BE2C (cell line): Measurements from ENCODE around the gene RCVRN.
"Not testable (repeated sequence)": the region's sequence is repeated elsewhere in the genome, so short reads cannot be mapped to it uniquely, and the experiment has no call there.

Source experiments
- DNase-seq: peaks from one replicate; pipeline ENCODE4 v3.0.0-alpha.2; 2020
- H3K27me3 ChIP-seq: fragments of 250-450 bp; sonication (Bioruptor Pico); 2 replicates; pipeline ENCODE4 v1.5.1; 2020; ENCODE audit warnings: mild to moderate bottlenecking
- H3K36me3 ChIP-seq: fragments of 250-450 bp; sonication (Bioruptor Pico); 2 replicates; pipeline ENCODE4 v1.5.1; 2020; ENCODE audit warnings: mild to moderate bottlenecking
- H3K4me1 ChIP-seq: fragments of 250-450 bp; sonication (Bioruptor Pico); 2 replicates; pipeline ENCODE4 v1.5.1; 2020
- H3K4me3 ChIP-seq: 2 replicates; pipeline ENCODE4 v1.5.1; 2011; ENCODE audit warnings: low read depth, low read length
- H3K9me3 ChIP-seq: fragments of 250-450 bp; sonication (Bioruptor Pico); 2 replicates; pipeline ENCODE4 v1.5.1; 2020
- TF ChIP-seq, protein P1 (sequence below): IDR thresholded peaks from 2 replicates; pipeline ENCODE4 v1.5.1; 2012; ENCODE audit warnings: mild to moderate bottlenecking, low read depth, low read length

Gene RCVRN

DNA sequence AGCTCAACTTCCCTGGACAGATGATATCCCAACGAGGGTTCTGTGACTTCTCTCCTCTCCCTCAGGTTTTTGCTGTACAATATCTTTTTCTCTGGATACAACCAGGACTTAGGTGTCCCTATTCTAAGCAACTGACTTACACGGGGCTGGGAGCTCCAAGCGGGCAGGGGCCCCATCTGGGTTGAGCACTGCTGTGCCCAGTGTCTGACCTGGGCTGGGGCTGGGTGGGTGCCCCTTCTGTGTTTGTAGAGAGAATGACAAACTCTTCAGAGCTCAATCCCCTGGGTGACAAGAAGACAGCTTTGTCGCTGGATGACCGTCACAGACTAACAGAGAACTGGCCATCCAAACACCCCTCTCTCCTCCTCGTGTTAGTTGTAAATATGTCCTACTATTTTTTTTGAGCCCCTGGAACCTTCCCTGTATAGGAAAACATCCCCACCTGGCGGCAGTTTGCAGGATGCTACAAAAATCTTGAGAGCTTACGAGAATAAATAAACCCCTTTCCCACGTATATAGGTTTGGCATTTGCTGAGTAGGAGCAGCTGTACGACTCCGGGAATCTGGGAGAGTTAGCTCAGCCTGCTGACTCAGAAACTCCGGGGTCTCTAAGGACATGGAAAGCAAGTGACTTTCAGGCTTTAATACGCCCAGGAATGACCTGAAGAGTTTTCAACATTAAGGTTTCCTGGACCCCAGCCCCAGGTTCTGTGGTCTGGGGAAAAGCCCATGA is 23.7 kb upstream of the RCVRN start:
- no peak overlapping the region for H3K4me3 ChIP-seq
- no peaks in the 10 kb centered on the region for H3K27me3 ChIP-seq
- no peaks in the 10 kb centered on the region for H3K4me1 ChIP-seq
- H3K36me3 ChIP-seq: no peaks in the 10 kb centered on the region
- H3K9me3 ChIP-seq: no peaks in the 10 kb centered on the region
- TF ChIP-seq, protein P1, sequence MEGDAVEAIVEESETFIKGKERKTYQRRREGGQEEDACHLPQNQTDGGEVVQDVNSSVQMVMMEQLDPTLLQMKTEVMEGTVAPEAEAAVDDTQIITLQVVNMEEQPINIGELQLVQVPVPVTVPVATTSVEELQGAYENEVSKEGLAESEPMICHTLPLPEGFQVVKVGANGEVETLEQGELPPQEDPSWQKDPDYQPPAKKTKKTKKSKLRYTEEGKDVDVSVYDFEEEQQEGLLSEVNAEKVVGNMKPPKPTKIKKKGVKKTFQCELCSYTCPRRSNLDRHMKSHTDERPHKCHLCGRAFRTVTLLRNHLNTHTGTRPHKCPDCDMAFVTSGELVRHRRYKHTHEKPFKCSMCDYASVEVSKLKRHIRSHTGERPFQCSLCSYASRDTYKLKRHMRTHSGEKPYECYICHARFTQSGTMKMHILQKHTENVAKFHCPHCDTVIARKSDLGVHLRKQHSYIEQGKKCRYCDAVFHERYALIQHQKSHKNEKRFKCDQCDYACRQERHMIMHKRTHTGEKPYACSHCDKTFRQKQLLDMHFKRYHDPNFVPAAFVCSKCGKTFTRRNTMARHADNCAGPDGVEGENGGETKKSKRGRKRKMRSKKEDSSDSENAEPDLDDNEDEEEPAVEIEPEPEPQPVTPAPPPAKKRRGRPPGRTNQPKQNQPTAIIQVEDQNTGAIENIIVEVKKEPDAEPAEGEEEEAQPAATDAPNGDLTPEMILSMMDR: 0 out of 2 replicates have a peak, but pooled peaks have one; percentile 19
- DNase-seq: no peak

DNA sequence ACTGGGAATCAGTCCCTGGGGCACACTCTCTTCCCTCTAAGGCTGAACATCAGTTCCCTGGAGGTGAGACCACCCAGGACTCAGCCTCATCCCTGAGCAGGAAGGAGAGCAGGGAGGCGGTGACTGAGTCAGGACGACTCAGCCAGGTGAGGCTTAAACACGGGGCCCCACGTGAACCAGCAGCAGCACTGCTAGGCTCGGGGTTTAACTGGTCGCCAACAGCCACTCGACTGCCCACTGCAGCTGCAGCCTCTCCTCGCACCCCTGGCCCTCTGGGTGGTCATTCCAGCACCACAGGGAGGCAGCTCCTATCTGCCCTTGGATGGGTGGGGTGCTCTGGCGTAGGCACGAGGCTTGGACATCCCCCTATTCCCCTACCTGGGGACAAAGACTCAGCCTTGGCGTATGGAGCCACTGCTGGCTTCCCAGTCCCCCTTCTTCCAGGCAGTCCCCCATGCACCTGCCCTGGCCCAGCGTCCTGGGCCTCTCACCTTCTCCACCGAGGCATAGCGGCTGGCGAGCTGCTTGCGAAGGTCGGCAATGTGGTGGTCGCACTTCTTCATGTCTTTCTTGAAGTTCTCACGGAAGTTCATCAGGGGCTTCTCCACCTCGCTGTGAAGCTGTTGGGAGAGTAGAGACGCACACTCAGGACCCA is 21.2 kb upstream of the RCVRN start:
- TF ChIP-seq, protein P1: no peak
- H3K36me3 ChIP-seq: no peaks in the 10 kb centered on the region
- H3K27me3 ChIP-seq: no peaks in the 10 kb centered on the region
- H3K4me3 ChIP-seq: no peak overlapping the region
- H3K4me1 ChIP-seq: no peaks in the 10 kb centered on the region
- no peaks in the 10 kb centered on the region for H3K9me3 ChIP-seq
- no peak for DNase-seq

DNA sequence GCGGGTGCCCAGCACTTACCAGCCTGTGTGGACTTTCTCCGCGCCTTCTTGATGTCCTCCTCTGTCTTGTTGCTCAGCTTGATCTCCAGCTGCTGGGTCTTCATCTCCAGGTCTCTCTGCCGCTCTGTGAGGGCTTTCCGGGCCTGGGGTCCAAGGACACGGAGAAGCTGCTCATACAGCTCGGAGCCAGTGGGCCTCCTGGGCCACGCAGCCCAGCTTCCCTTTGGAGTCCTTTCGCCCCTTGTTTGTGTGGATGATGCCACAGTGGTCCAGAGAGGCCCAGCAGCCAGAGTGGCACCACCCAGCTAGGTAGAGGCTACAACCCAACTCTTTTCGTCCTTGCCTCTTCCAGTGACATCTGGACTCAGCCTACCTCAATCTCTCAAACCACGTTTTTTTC is 20.4 kb upstream of the RCVRN start:
- DNase-seq: no peak
- Histone ChIP-seq H3K4me3 (no peak overlapping the region), H3K4me1 (no peaks in the 10 kb centered on the region), H3K9me3 (no peaks in the 10 kb centered on the region), H3K27me3 (no peaks in the 10 kb centered on the region), H3K36me3 (no peaks in the 10 kb centered on the region)
- TF ChIP-seq, protein P1: no peak

DNA sequence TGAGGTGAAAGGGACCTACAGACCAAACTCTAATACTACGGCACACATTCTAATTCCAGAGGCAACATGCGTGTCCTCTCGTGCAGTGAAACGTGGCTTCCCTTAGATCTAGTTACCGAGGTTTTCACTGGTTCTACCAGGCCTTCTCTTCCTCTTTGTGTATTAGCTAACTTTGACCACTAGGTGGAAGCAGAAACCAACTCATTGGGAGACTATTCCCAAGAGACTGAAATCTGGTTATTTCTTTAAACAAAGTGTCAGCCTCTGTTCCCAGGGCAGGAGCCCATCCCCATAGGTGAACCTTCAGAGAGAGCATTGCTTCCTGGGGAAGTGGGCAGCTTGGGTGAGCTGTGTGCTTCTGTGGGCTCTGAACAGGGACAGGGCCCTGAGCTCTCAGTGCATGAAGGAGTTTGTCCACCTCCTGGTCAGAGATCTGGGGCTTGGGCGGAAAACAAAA is 19.7 kb upstream of the RCVRN start:
- DNase-seq: no peak
- Histone ChIP-seq H3K9me3 (no peaks in the 10 kb centered on the region), H3K4me3 (no peak overlapping the region), H3K4me1 (no peaks in the 10 kb centered on the region), H3K36me3 (no peaks in the 10 kb centered on the region), H3K27me3 (no peaks in the 10 kb centered on the region)
- TF ChIP-seq, protein P1: peak; percentile 70

DNA sequence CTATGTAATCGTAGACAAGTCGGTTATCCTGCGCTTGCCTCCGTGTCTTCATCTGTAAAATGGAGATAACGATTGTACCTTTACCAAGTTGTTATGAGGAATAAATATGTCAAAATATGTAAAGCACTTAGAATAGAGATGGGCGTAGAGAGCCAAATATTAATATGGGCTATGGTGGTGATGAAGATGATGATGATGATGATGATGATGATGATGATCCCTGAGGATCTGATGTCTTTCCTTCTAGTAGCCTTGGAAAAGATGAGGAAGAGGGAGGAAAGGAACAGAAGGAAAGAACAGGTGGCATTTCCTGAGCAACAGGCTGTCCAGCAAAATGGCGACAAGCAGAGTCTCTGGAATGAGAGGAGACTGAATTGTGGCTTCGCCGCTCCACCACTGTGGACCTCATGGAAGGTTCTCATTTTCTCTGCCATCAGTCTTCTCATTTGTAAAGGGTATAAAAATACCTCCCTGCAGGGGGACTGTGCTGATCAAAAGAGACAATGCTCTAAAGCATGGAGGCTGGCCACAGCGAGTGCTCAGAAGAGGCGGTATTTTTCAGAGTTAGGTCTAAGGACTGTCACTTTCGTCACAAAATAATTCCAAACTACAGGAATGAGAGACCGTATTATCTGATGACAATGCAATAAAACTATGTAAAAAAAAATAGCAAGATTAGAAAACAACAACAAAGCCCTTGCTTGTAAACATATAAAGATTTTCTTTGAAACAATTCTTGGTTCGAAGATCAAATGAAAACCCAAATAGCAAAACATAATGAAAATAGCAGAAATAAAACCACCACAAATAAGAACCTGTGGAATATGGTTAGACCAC is 17.2 kb upstream of the RCVRN start:
- no peaks in the 10 kb centered on the region for H3K27me3 ChIP-seq
- no peaks in the 10 kb centered on the region for H3K9me3 ChIP-seq
- TF ChIP-seq, protein P1: no peak
- H3K36me3 ChIP-seq: no peaks in the 10 kb centered on the region
- H3K4me3 ChIP-seq: no peak overlapping the region
- DNase-seq: no peak
- H3K4me1 ChIP-seq: no peaks in the 10 kb centered on the region

DNA sequence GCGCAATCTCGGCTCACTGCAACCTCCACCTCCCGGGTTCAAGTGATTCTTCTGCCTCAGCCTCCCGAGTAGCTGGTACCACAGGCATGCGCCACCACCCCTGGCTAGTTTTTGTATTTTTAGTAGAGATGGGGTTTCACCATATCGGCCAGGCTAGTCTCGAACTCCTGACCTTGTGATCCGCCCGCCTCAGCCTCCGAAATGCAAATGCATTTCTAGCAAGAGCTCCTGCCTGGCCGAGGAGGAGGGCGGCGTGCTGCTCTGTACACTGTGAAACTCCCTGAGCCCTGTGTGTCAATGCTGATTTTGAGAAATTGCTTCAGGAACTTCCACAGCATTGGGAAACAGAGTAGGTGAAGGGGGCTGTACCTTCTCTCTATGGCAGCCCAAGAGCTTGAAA is 16.1 kb upstream of the RCVRN start:
- H3K4me1 ChIP-seq, H3K4me3 ChIP-seq, H3K27me3 ChIP-seq, H3K9me3 ChIP-seq, DNase-seq, H3K36me3 ChIP-seq: not testable (repeated sequence)
